Naive thymus-derived CD4-positive, alpha-beta T cell (primary cell): Measurements from ENCODE around the gene PLA2G6. TPM values are rescaled to one million over a fixed set of nuclear protein-coding genes. Genes with fewer than 3 reads are reported as not detected.
A peak's percentile ranks its signal among the peaks of the same experiment; 100 is the strongest.

ENCODE experiments used
- ATAC-seq: fragments of 150-1000 bp; cut with Tn5 transposase; 2 replicates; pipeline ENCODE4 v1.10.0; 2021; ENCODE audit warnings: mild to moderate bottlenecking, moderate library complexity
- CTCF ChIA-PET: fragments of 350-600 bp; sonication (Branson Sonifier 250); formaldehyde crosslinking; loops from one replicate; lab custom pipeline; 2021; ENCODE audit warnings: antibody characterized with exemption; lab: Charles Lee
- POLR2A ChIA-PET: fragments of 350-600 bp; sonication (Branson Sonifier 250); formaldehyde crosslinking; loops from one replicate; lab custom pipeline; 2021; ENCODE audit warnings: antibody characterized with exemption, inconsistent platforms; lab: Charles Lee
- DNase-seq, 9 donors: peaks; one replicate each; pipeline versions ENCODE4 v3.0.0 to v3.0.0-alpha.2; 2020 to 2022; ENCODE audit warnings: mixed read lengths in 1 of 9
- H3K27ac ChIP-seq: one replicate; pipeline ENCODE4 v1.7.0; 2013; ENCODE audit warnings: mild to moderate bottlenecking, low read depth, low read length, moderate library complexity
- H3K27me3 ChIP-seq, 2 donors: one replicate each; pipeline ENCODE4 v1.7.0; 2013; ENCODE audit warnings: low read length in 2 of 2, mild to moderate bottlenecking in 2 of 2, moderate library complexity in 2 of 2; ENCODE audit not compliant: control insufficient read depth in 2 of 2, insufficient read depth in 2 of 2
- H3K36me3 ChIP-seq, 3 experiments: 1 replicate in 2 of 3; 2 replicates in 1 of 3; pipeline ENCODE4 v1.7.0; 2013; ENCODE audit warnings: low read length in 3 of 3, mild to moderate bottlenecking in 3 of 3, moderate library complexity in 1 of 3; ENCODE audit not compliant: insufficient read depth in 3 of 3, control insufficient read depth in 2 of 3
- H3K4me1 ChIP-seq, 2 donors: one replicate each; pipeline ENCODE4 v1.7.0; 2013; ENCODE audit warnings: low read length in 2 of 2, mild to moderate bottlenecking in 2 of 2, moderate library complexity in 1 of 2; ENCODE audit not compliant: control insufficient read depth in 2 of 2, insufficient read depth in 2 of 2
- H3K4me3 ChIP-seq: 2 replicates; pipeline ENCODE4 v1.7.0; 2013; ENCODE audit warnings: mild to moderate bottlenecking, low read length
- H3K9me3 ChIP-seq, 3 experiments: 1 replicate in 2 of 3; 2 replicates in 1 of 3; pipeline ENCODE4 v1.7.0; 2013; ENCODE audit warnings: low read length in 3 of 3; ENCODE audit not compliant: control insufficient read depth in 2 of 3
- H3K27ac Mint-ChIP-seq, 9 donors: one replicate each; pipeline ENCODE4 v1.8.0; 2020 to 2022; ENCODE audit warnings: mixed read lengths in 9 of 9, mild to moderate bottlenecking in 8 of 9, moderate library complexity in 5 of 9, inconsistent platforms in 2 of 9
- H3K27me3 Mint-ChIP-seq, 5 donors: one replicate each; pipeline ENCODE4 v1.8.0; 2021 to 2022; ENCODE audit warnings: mixed read lengths in 5 of 5, mild to moderate bottlenecking in 1 of 5
- H3K36me3 Mint-ChIP-seq, 5 donors: one replicate each; pipeline ENCODE4 v1.8.0; 2020 to 2022; ENCODE audit warnings: mixed read lengths in 5 of 5, mild to moderate bottlenecking in 3 of 5, inconsistent platforms in 1 of 5
- H3K4me1 Mint-ChIP-seq, 7 donors: one replicate each; pipeline ENCODE4 v1.8.0; 2020 to 2022; ENCODE audit warnings: mixed read lengths in 7 of 7, mild to moderate bottlenecking in 3 of 7, inconsistent platforms in 1 of 7
- H3K4me3 Mint-ChIP-seq, 10 donors: one replicate each; pipeline ENCODE4 v1.8.0; 2020 to 2022; ENCODE audit warnings: mild to moderate bottlenecking in 10 of 10, mixed read lengths in 10 of 10, moderate library complexity in 6 of 10, inconsistent platforms in 2 of 10
- H3K9me3 Mint-ChIP-seq, 11 donors: one replicate each; pipeline ENCODE4 v1.8.0; 2020 to 2022; ENCODE audit warnings: mixed read lengths in 11 of 11, mild to moderate bottlenecking in 4 of 11, inconsistent platforms in 1 of 11, moderate library complexity in 1 of 11
- intact Hi-C, 2 donors: fragments of 100-400 bp; cut with micrococcal nuclease; formaldehyde crosslinking; loops; one replicate each; pipeline ENCODE4 v1.15.1; 2023
- polyA plus RNA-seq, 2 donors: library from polyadenylated mRNA; unstranded; fragments of 300-500 nt; fragmentation: Illumina TruSeq; gene quantifications; one replicate each; pipeline ENCODE4 v1.2.3, GENCODE V29; 2021
- total RNA-seq, 6 experiments: library from RNA in 5 of 6; stranded (reverse) in 5 of 6; gene quantifications; 1 replicate in 5 of 6; 2 replicates in 1 of 6; pipeline ENCODE4 v1.2.3 and lab custom pipeline; 2021 to 2026

Gene PLA2G6
- total and polyA plus RNA-seq, 7 experiments from 2014 or later = 4.8 to 252 (median 78.9) TPM

- CTCF ChIA-PET = interaction anchor here (1.0 kb wide), 1 partner anchor 38 kb away, joined by 3 read pairs; no protein-coding TSS in a partner anchor
- Histone ChIP-seq H3K9me3 (no peaks in the 10 kb centered on the region), H3K27ac (no peak overlapping the region), H3K4me1 (no peaks in the 10 kb centered on the region), H3K36me3 (peaks cover 0 to 46% (median 4%) of the 10 kb centered on the region in 3 experiments), H3K4me3 (no peak overlapping the region), H3K27me3 (no peaks in the 10 kb centered on the region)
- H3K27me3 Mint-ChIP-seq = no peaks in the 10 kb centered on the region
- H3K27ac Mint-ChIP-seq = no peak overlapping the region
- POLR2A ChIA-PET = no interaction called here
- peaks cover 5 to 39% (median 11%) of the 10 kb centered on the region in 5 donors for H3K36me3 Mint-ChIP-seq
- ATAC-seq = no peak
- no peaks in the 10 kb centered on the region for H3K9me3 Mint-ChIP-seq
- H3K4me3 Mint-ChIP-seq = no peak overlapping the region
- intact Hi-C loops = no loop called here
- no peak for DNase-seq
- H3K4me1 Mint-ChIP-seq = peaks cover 6 to 10% (median 8%) of the 10 kb centered on the region in 7 donors
Measured at GRCh38 chr22:38142606-38143005, 39.0 kb downstream of the PLA2G6 start.

DNA sequence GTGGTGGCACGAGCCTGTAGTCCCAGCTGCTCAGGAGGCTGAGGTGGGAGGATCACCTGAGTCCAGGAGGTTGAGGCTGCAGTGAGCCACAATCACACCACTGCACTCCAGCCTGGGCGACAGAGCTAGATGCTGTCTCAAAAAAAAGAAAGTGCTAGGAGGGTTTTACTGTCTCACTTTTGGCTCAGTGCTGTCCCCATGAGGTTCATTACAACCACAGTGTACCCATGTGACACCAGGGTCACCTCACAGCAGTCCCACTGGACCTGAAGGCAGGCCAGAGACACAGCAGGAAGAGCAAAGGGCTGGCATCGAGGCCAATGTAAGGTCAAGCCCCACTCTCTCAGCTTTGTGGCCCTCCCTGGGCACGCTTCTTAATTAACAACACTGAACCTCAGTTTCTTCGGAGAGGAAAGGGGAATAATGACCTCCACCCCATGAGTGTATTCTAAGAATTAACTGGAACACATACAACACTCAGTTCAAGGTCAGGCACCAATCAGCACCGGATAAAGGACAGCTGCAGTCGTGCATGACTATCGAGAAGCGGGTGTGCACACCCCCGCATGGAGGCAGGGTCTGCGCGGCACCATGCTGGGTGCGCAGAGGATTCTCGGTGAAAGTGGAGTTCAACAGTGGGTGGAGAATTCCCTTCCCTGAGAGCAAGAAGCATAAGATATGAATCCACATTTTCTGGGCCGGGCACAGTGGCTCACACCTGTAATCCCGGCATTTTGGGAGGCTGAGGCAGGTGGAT lies 40.2 kb downstream of the PLA2G6 start:
- ATAC-seq (no peak), DNase-seq (no peak)
- Histone ChIP-seq H3K27ac (no peak overlapping the region), H3K9me3 (no peaks in the 10 kb centered on the region), H3K36me3 (peaks cover 0 to 54% (median 4%) of the 10 kb centered on the region in 3 experiments), H3K4me1 (no peaks in the 10 kb centered on the region), H3K4me3 (no peak overlapping the region), H3K27me3 (no peaks in the 10 kb centered on the region)
- Mint-ChIP-seq H3K36me3 (peaks cover 5 to 38% (median 11%) of the 10 kb centered on the region in 5 donors), H3K27ac (no peak overlapping the region), H3K27me3 (no peaks in the 10 kb centered on the region), H3K9me3 (no peaks in the 10 kb centered on the region), H3K4me1 (peaks cover 0 to 5% (median 3%) of the 10 kb centered on the region in 7 donors), H3K4me3 (no peak overlapping the region)
- intact Hi-C loops = no loop called here
- CTCF ChIA-PET = no interaction called here
- POLR2A ChIA-PET = no interaction called here

DNA sequence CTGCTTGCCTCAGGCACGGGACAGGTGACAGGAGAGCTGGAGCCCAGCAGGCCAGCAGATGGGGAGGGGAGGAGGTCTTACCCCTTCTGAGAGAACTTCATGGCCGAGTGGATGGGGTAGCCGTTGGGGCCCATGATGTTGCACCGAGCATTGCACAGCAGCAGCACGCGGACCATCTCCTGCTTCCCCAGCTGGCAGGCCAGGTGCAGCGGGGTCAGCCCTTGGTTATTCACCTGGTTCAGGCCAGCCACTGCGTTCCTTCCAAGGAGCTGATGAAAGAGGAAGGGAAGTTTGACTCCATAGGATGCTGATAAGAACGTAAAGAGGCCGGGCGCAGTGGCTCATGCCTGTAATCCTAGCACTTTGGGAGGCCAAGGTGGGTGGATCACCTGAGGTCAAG lies 41.7 kb downstream of the PLA2G6 start:
- H3K36me3 Mint-ChIP-seq = peaks cover 5 to 40% (median 18%) of the 10 kb centered on the region in 5 donors
- H3K4me1 Mint-ChIP-seq = peaks cover 0 to 5% (median 3%) of the 10 kb centered on the region in 7 donors
- no peak for ATAC-seq

GRCh38 chr22:38138961-38139360 lies 42.7 kb downstream of the PLA2G6 start:
- no peaks in the 10 kb centered on the region for H3K4me1 ChIP-seq
- H3K27ac ChIP-seq = no peak overlapping the region
- Mint-ChIP-seq H3K27me3 (no peaks in the 10 kb centered on the region), H3K4me1 (peaks cover 0 to 5% (median 3%) of the 10 kb centered on the region in 7 donors), H3K4me3 (no peak overlapping the region), H3K36me3 (peaks cover 7 to 43% (median 15%) of the 10 kb centered on the region in 5 donors), H3K9me3 (no peaks in the 10 kb centered on the region), H3K27ac (no peak overlapping the region)
- ChIA-PET CTCF (no interaction called here), POLR2A (no interaction called here)
- no peak overlapping the region for H3K4me3 ChIP-seq
- H3K9me3 ChIP-seq = no peaks in the 10 kb centered on the region
- intact Hi-C loops = no loop called here
- ATAC-seq (no peak), DNase-seq (no peak)
- H3K36me3 ChIP-seq = peaks cover 0 to 61% (median 4%) of the 10 kb centered on the region in 3 experiments
- no peaks in the 10 kb centered on the region for H3K27me3 ChIP-seq

More for the DNA sequence above, 41.7 kb downstream of the PLA2G6 start:
- no peaks in the 10 kb centered on the region for H3K9me3 Mint-ChIP-seq
- DNase-seq = no peak
- no peaks in the 10 kb centered on the region for H3K27me3 Mint-ChIP-seq
- POLR2A ChIA-PET = interaction anchor here (0.6 kb wide), 1 partner anchor 481 kb away, joined by 4 read pairs; no protein-coding TSS in a partner anchor
- Histone ChIP-seq H3K27me3 (no peaks in the 10 kb centered on the region), H3K4me3 (no peak overlapping the region), H3K36me3 (peaks cover 0 to 59% (median 4%) of the 10 kb centered on the region in 3 experiments), H3K27ac (no peak overlapping the region), H3K4me1 (no peaks in the 10 kb centered on the region), H3K9me3 (no peaks in the 10 kb centered on the region)
- CTCF ChIA-PET = no interaction called here
- no peak overlapping the region for H3K4me3 Mint-ChIP-seq
- intact Hi-C loops = no loop called here
- H3K27ac Mint-ChIP-seq = no peak overlapping the region

- H3K4me1 Mint-ChIP-seq = peaks cover 0 to under 1% (median 0%) of the 10 kb centered on the region in 7 donors
- DNase-seq (no peak), ATAC-seq (no peak)
- Histone ChIP-seq H3K27me3 (no peaks in the 10 kb centered on the region), H3K9me3 (no peaks in the 10 kb centered on the region), H3K27ac (no peak overlapping the region), H3K4me1 (no peaks in the 10 kb centered on the region), H3K4me3 (no peak overlapping the region), H3K36me3 (peaks cover 0 to 64% (median 3%) of the 10 kb centered on the region in 3 experiments)
- H3K4me3 Mint-ChIP-seq = no peak overlapping the region
- intact Hi-C loops = no loop called here
- peaks cover 2 to 38% (median 11%) of the 10 kb centered on the region in 5 donors for H3K36me3 Mint-ChIP-seq
- ChIA-PET CTCF (no interaction called here), POLR2A (no interaction called here)
- H3K27ac Mint-ChIP-seq = peak overlapping the region in 2 of 9 donors; percentile 24 to 57
- H3K27me3 Mint-ChIP-seq = no peaks in the 10 kb centered on the region
- H3K9me3 Mint-ChIP-seq = no peaks in the 10 kb centered on the region
Measured at GRCh38 chr22:38137876-38138687, 43.5 kb downstream of the PLA2G6 start.

- intact Hi-C loops = no loop called here
- no peak overlapping the region for H3K27ac ChIP-seq
- no peaks in the 10 kb centered on the region for H3K9me3 ChIP-seq
- ChIA-PET CTCF (interaction anchor here (0.6 kb wide), 1 partner anchor 36 kb away, joined by 4 read pairs; no protein-coding TSS in a partner anchor), POLR2A (no interaction called here)
- no peaks in the 10 kb centered on the region for H3K9me3 Mint-ChIP-seq
- H3K27ac Mint-ChIP-seq = no peak overlapping the region
- no peaks in the 10 kb centered on the region for H3K4me1 ChIP-seq
- no peak overlapping the region for H3K4me3 Mint-ChIP-seq
- H3K36me3 ChIP-seq = peaks cover 0 to 69% (median 0%) of the 10 kb centered on the region in 3 experiments
- DNase-seq (no peak), ATAC-seq (no peak)
- H3K27me3 Mint-ChIP-seq = no peaks in the 10 kb centered on the region
- no peaks in the 10 kb centered on the region for H3K27me3 ChIP-seq
- H3K4me1 Mint-ChIP-seq = no peaks in the 10 kb centered on the region
- H3K36me3 Mint-ChIP-seq = peaks cover 6 to 40% (median 11%) of the 10 kb centered on the region in 5 donors
- H3K4me3 ChIP-seq = no peak overlapping the region
Measured at GRCh38 chr22:38136607-38137006, 45.0 kb downstream of the PLA2G6 start.
